Gastrocnemius medialis (tissue), 4 donors: ENCODE results near the gene DCTN3. TPM values are rescaled to one million over a fixed set of nuclear protein-coding genes. Genes with fewer than 3 reads are reported as not detected.

Source experiments
- ATAC-seq, 2 donors: fragments of 150-250 bp; one replicate each; pipeline ENCODE4 v1.9.1; 2016
- DNase-seq, 2 donors: peaks; one replicate each; pipeline ENCODE4 v3.0.0-alpha.2; 2019
- H3K27ac ChIP-seq, 4 donors: fragments of 200-600 bp; sonication (generic); 1 replicate in 1 of 4; 2 replicates in 3 of 4; pipeline ENCODE4 v1.5.1; 2016 to 2018; ENCODE audit warnings: mild to moderate bottlenecking in 2 of 4, moderate library complexity in 1 of 4
- H3K27me3 ChIP-seq, 3 donors: fragments of 200-600 bp; sonication (generic) in 2 of 3; 1 replicate in 1 of 3; 2 replicates in 2 of 3; pipeline versions ENCODE4 v1.5.1 to v1.6.0; 2016 to 2019; ENCODE audit warnings: mild to moderate bottlenecking in 1 of 3, moderate library complexity in 1 of 3
- H3K36me3 ChIP-seq, 2 donors: fragments of 200-600 bp; sonication (generic) in 1 of 2; one replicate each; pipeline ENCODE4 v1.5.1; 2017 to 2018
- H3K4me1 ChIP-seq, 2 donors: fragments of 200-600 bp; sonication (generic) in 1 of 2; one replicate each; pipeline ENCODE4 v1.5.1; 2016 to 2017; ENCODE audit warnings: mild to moderate bottlenecking in 2 of 2
- H3K4me3 ChIP-seq, 4 donors: fragments of 200-600 bp; sonication (generic) in 3 of 4; 1 replicate in 1 of 4; 2 replicates in 3 of 4; pipeline ENCODE4 v1.5.1; 2016 to 2019; ENCODE audit warnings: mild to moderate bottlenecking in 2 of 4
- H3K9me3 ChIP-seq, 3 donors: fragments of 200-600 bp; sonication (generic) in 2 of 3; 1 replicate in 1 of 3; 2 replicates in 2 of 3; pipeline ENCODE4 v1.5.1; 2016 to 2019
- CTCF ChIP-seq, 5 experiments: fragments of 450-650 bp in 3 of 5; fragments of 200-600 bp in 2 of 5; sonication (generic) in 2 of 5; IDR thresholded peaks in 4 of 5; conservative IDR thresholded peaks in 1 of 5; 1 replicate in 4 of 5; 2 replicates in 1 of 5; pipeline ENCODE4 v1.5.1; 2016 to 2019; ENCODE audit warnings: antibody characterized with exemption in 5 of 5, mild to moderate bottlenecking in 3 of 5, moderate library complexity in 3 of 5
- POLR2A ChIP-seq, 2 donors: fragments of 450-650 bp; IDR thresholded peaks; one replicate each; pipeline ENCODE4 v1.6.1; 2017; ENCODE audit warnings: antibody characterized with exemption in 2 of 2, mild to moderate bottlenecking in 2 of 2, moderate library complexity in 2 of 2
- in situ Hi-C, 4 donors: fragments of 200-750 bp; cut with MboI; loops; one replicate each; pipeline versions ENCODE4 v1.15.0 to v1.8.0; 2017; ENCODE audit warnings: low sequenced_read_pairs in 4 of 4
- intact Hi-C: fragments of 100-400 bp; cut with DNase I; formaldehyde crosslinking; loops from one replicate; pipeline ENCODE4 v1.15.1; 2023; ENCODE audit warnings: low total_unique reads
- total RNA-seq, 4 donors: library from RNA; depleted of rRNA; stranded (reverse); fragments of >200 nt; gene quantifications; one replicate each; pipeline versions ENCODE4 v1.1.0 to v1.2.3, GENCODE V29; 2016

DCTN3 gene
- total RNA-seq, 4 donors from 2014 or later, result 62.8 to 174 (median 105) TPM

GRCh38 chr9:34664281-34665066, 44.2 kb upstream of the DCTN3 start:
- peaks cover 0 to 6% of the 10 kb centered on the region in 2 donors for H3K36me3 ChIP-seq
- no peaks in the 10 kb centered on the region for H3K27me3 ChIP-seq
- H3K9me3 ChIP-seq, result no peaks in the 10 kb centered on the region
- in situ Hi-C loops (loop anchor here in 1 of 4 donors (25.0 kb wide), 1 partner anchor 423 kb away; the partner anchor contains the start of genes FANCG and PIGO), intact Hi-C loops (loop anchor here (1.0 to 5.0 kb wide), 3 partner anchors 12 to 323 kb away; partner anchors contain the start of genes DNAJB5 and IL11RA)
- ATAC-seq (peak; percentile 59), DNase-seq (peak; percentile 60 to 75)
- peaks cover 0 to 4% of the 10 kb centered on the region in 2 donors for H3K4me1 ChIP-seq
- H3K27ac ChIP-seq, result peak overlapping the region; percentile 91 to 100 (median 98)
- H3K4me3 ChIP-seq, result peak overlapping the region; percentile 76 to 98 (median 86)
- TF ChIP-seq CTCF (IDR thresholded peaks at IDR 0.05 in 4 of 5, conservative IDR thresholded peaks at IDR 0.05 in 1 of 5), result peak; percentile 65 to 90 (median 67)
- TF ChIP-seq POLR2A (IDR thresholded peaks at IDR 0.05), result no peak

- ATAC-seq (no peak), DNase-seq (no peak)
- TF ChIP-seq CTCF (IDR thresholded peaks at IDR 0.05 in 4 of 5, conservative IDR thresholded peaks at IDR 0.05 in 1 of 5), result no peak
- TF ChIP-seq POLR2A (IDR thresholded peaks at IDR 0.05), result no peak
- H3K36me3 ChIP-seq, result peaks cover 0 to 6% of the 10 kb centered on the region in 2 donors
- H3K27ac ChIP-seq, result peak overlapping the region in 1 of 4 donors; percentile 99
- intact Hi-C loops (no loop called here), in situ Hi-C loops (loop anchor here in 1 of 4 donors (25.0 kb wide), 1 partner anchor 424 kb away; the partner anchor contains the start of genes FANCG and PIGO)
- H3K4me3 ChIP-seq, result no peak overlapping the region
- peaks cover 0 to 4% of the 10 kb centered on the region in 2 donors for H3K4me1 ChIP-seq
- no peaks in the 10 kb centered on the region for H3K9me3 ChIP-seq
- no peaks in the 10 kb centered on the region for H3K27me3 ChIP-seq
Observed at GRCh38 chr9:34663303-34663605, 43.0 kb upstream of the DCTN3 start.

- no peak for DNase-seq
- intact Hi-C loops, result no loop called here
- ATAC-seq, result no peak
- Histone ChIP-seq H3K27ac (peak within 1 kb of the TSS in 1 of 4 donors; percentile 99), H3K36me3 (peaks cover 0 to 6% of the 10 kb centered on the region in 2 donors), H3K9me3 (no peaks in the 10 kb centered on the region), H3K4me3 (no peak within 1 kb of the TSS), H3K27me3 (no peaks in the 10 kb centered on the region), H3K4me1 (peaks cover 0 to 4% of the 10 kb centered on the region in 2 donors)
- in situ Hi-C loops, result loop anchor here in 1 of 4 donors (25.0 kb wide), 1 partner anchor 425 kb away; the partner anchor contains the start of genes FANCG and PIGO
- no peak for TF ChIP-seq POLR2A (IDR thresholded peaks at IDR 0.05)
- TF ChIP-seq CTCF (IDR thresholded peaks at IDR 0.05 in 4 of 5, conservative IDR thresholded peaks at IDR 0.05 in 1 of 5), result no peak
Observed at GRCh38 chr9:34662526-34663302, 42.4 kb upstream of the DCTN3 start, which contains the start of gene CCL27. Gene CCL27 (minus strand): TSS chr9:34662657. CDS start chr9:34662633, 24 bp downstream.

- intact Hi-C loops (no loop called here), in situ Hi-C loops (loop anchor here in 1 of 4 donors (25.0 kb wide), 1 partner anchor 428 kb away; the partner anchor contains the start of genes FANCG and PIGO)
- peaks cover 7 to 9% of the 10 kb centered on the region in 2 donors for H3K4me1 ChIP-seq
- H3K4me3 ChIP-seq, result no peak overlapping the region
- ATAC-seq, result no peak
- H3K27ac ChIP-seq, result no peak overlapping the region
- TF ChIP-seq POLR2A (IDR thresholded peaks at IDR 0.05), result no peak
- no peak for TF ChIP-seq CTCF (IDR thresholded peaks at IDR 0.05 in 4 of 5, conservative IDR thresholded peaks at IDR 0.05 in 1 of 5)
- no peak for DNase-seq
- H3K27me3 ChIP-seq, result no peaks in the 10 kb centered on the region
- peaks cover 0 to 6% of the 10 kb centered on the region in 2 donors for H3K36me3 ChIP-seq
- H3K9me3 ChIP-seq, result no peaks in the 10 kb centered on the region
Observed at GRCh38 chr9:34659592-34660253, 39.4 kb upstream of the DCTN3 start.
